H54 (cell line): Measurements from ENCODE around the gene SHQ1.
"Not testable (repeated sequence)": the region's sequence is repeated elsewhere in the genome, so short reads cannot be mapped to it uniquely, and the experiment has no call there.

Experiments used
- DNase-seq: peaks from one replicate; pipeline ENCODE4 v3.0.0; 2011; ENCODE audit warnings: low spot score, mixed read lengths; ENCODE audit not compliant: insufficient read length
- FAIRE-seq: peaks from 3 replicates; lab custom pipeline; 2011; peaks lifted over from hg19 to GRCh38; lab: Jason Lieb, UNC
- POLR2A ChIP-seq: IDR thresholded peaks from 2 replicates; pipeline ENCODE4 v1.6.1; 2011; ENCODE audit warnings: low read depth, mild to moderate bottlenecking, low read length

Gene SHQ1

DNA sequence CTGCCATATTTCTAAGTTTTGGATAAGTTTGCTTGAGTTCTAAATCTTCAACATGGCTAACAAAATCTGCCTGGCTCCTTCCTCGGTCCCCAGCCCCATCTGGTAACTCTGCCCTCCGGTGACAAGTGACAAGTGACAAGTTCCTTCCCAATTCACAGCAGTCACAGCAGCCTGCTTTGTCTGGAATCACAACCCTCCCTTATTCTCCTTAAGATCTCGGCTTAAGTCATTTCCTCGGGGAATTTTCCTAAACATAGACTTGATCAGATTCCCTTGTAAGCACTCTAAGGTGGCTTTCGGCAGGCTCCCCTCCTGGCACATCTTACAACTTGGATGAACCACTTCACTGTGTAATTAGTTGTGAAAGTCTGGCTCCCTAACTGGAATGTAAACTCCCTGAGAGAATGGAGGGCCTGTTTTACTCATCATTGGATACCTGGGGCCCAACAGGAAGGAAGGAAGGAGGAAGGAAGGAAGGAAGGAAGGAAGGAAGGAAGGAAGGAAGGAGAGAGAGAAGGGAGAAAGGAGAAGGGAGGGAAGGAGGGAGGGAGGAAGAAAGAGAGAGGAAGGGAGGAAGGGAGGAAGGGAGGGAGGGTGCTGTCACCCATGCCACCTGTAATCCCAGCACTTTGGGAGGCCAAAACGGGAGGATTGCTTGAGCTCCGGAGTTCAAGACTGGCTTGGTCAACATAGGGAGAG is 126.4 kb downstream of the SHQ1 start:
- TF ChIP-seq POLR2A, result no peak
- FAIRE-seq (no peak), DNase-seq (no peak)

DNA sequence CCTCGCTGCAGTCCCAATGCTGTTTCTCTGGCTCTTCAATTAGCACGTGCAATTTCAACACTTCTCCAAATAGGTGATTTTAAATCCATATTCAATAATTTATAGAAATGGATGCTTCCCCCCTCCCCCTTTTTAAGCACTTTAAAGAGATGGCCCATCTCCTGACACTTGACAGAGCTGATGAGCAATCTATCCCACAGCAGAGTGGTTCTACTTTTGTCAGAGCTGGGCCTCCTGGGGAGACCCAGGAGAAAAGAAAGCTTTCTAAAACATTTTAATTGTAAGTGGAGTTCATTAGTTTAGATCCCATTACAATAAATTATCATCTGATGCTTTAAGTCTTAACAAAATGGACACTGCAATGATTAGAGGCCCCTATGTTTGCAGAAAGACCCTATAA is 127.7 kb downstream of the SHQ1 start:
- FAIRE-seq (no peak), DNase-seq (no peak)
- TF ChIP-seq POLR2A, result no peak

GRCh38 chr3:72719137-72719536 is 129.1 kb downstream of the SHQ1 start:
- DNase-seq (no peak), FAIRE-seq (no peak)
- no peak for TF ChIP-seq POLR2A

GRCh38 chr3:72714135-72714534 is 134.1 kb downstream of the SHQ1 start:
- not testable (repeated sequence) for DNase-seq, FAIRE-seq

DNA sequence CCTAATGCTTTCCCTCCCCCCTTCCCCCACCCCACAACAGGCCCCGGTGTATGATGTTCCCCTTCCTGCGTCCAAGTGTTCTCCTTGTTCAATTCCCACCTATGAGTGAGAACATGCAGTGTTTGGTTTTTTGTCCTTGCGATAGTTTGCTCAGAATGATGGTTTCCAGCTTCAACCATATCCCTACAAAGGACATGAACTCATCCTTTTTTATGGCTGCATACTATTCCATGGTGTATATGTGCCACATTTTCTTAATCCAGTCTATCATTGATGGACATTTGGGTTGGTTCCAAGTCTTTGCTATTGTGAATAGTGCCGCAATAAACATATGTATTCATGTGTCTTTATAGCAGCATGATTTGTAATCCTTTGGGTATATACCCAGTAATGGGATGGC is 137.8 kb downstream of the SHQ1 start:
- DNase-seq, FAIRE-seq: not testable (repeated sequence)

DNA sequence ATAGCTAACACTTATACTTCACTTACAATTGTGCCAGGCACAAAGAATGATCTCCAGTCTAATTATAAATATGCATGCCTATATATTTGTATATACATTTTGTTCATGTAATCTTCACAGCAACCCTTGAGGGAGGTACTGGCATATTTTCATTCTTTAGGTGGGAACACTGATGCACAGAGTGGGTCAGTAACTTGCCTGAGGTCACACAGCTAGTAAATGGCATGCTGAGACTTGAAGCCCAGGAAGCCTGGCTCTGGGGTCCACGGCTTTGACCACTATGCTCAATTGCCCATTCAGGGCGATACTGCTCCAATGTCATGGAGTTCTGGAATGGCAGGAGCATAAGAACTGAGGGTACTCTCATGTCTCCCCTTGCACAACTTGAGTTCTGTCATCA is 139.8 kb downstream of the SHQ1 start:
- DNase-seq (no peak), FAIRE-seq (no peak)
- no peak for TF ChIP-seq POLR2A

GRCh38 chr3:72702997-72703396 is 145.2 kb downstream of the SHQ1 start:
- no peak for TF ChIP-seq POLR2A
- DNase-seq (no peak), FAIRE-seq (no peak)

DNA sequence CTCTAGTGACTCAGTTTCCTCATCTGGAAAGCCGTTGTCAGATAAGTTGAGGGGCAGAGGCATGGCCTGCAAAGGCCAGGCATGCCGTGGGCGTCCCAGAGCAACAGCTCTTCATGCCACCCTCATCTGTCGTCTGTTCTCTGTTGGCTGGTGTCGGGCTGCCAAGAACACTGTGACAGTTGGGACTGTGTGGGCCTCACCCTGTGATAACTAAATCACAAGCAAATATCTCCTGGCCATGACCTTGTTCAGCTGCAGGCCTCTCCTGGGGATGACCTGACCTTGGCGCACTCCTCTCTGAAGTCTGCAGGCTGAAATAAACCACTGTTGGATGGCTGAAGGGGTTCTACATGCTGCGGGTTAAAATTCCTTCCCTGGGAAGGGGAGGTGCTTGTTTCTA is 145.9 kb downstream of the SHQ1 start:
- TF ChIP-seq POLR2A, result no peak
- FAIRE-seq (no peak), DNase-seq (no peak)

DNA sequence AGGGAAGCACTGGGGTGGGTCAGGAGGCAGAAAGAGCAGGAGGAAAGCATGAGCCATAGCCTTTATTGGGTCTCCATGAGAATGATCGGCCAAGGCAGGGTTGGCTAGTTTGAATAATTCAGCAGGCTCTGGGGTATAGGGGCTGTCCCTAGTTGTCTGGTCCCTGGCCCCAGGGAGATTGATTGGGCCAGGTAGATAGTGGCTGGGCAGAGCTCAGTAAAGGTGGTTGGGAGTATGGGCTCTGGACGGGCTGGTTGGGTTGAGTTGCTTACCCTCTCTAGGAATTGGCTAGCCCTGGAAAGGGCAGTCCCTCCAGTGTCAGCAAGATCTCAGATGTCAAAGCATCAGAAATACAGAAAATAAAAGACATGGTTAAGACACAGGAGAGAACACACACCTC is 148.1 kb downstream of the SHQ1 start:
- DNase-seq, result no peak
- no peak for FAIRE-seq

GRCh38 chr3:72699631-72700030 is 148.6 kb downstream of the SHQ1 start:
- FAIRE-seq (no peak), DNase-seq (no peak)
- TF ChIP-seq POLR2A, result no peak

More for the DNA sequence above, 148.1 kb downstream of the SHQ1 start:
- TF ChIP-seq POLR2A, result no peak
